Endodermal cell (in vitro differentiated cells): ENCODE results near the gene TBX18. TPM values are rescaled to one million over a fixed set of nuclear protein-coding genes. Genes with fewer than 3 reads are reported as not detected.

Source experiments
- DNase-seq: peaks from one replicate; pipeline ENCODE4 v3.0.0-alpha.2; 2017
- H3K27ac ChIP-seq: 2 replicates; pipeline ENCODE4 v1.5.1; 2013; ENCODE audit warnings: mild to moderate bottlenecking, low read depth, low read length, moderate library complexity
- H3K27me3 ChIP-seq: 2 replicates; pipeline ENCODE4 v1.6.1; 2013; ENCODE audit warnings: mild to moderate bottlenecking, low read length, moderate library complexity; ENCODE audit not compliant: insufficient read depth, control insufficient read depth, poor library complexity, severe bottlenecking
- H3K36me3 ChIP-seq: 2 replicates; pipeline ENCODE4 v1.7.0; 2013; ENCODE audit warnings: mild to moderate bottlenecking, low read length, moderate library complexity; ENCODE audit not compliant: control insufficient read depth, insufficient read depth
- H3K4me1 ChIP-seq: one replicate; pipeline ENCODE4 v1.7.0; 2013; ENCODE audit warnings: low read length; ENCODE audit not compliant: control insufficient read depth, insufficient read depth
- H3K4me3 ChIP-seq: 2 replicates; pipeline ENCODE4 v1.5.1; 2013; ENCODE audit warnings: mild to moderate bottlenecking, low read length, moderate library complexity
- H3K9ac ChIP-seq: 2 replicates; pipeline ENCODE4 v1.6.1; 2013; ENCODE audit warnings: mild to moderate bottlenecking, low read length, moderate library complexity; ENCODE audit not compliant: poor library complexity, severe bottlenecking; ENCODE audit errors: extremely low read depth
- H3K9me3 ChIP-seq: 2 replicates; pipeline ENCODE4 v1.6.1; 2013; ENCODE audit warnings: mild to moderate bottlenecking, low read length, moderate library complexity; ENCODE audit not compliant: control insufficient read depth
- H3K27ac Mint-ChIP-seq: 2 replicates; pipeline ENCODE4 v1.8.0; 2020; ENCODE audit warnings: mixed read lengths
- H3K27me3 Mint-ChIP-seq: 2 replicates; pipeline ENCODE4 v1.8.0; 2021; ENCODE audit warnings: mild to moderate bottlenecking, mixed read lengths; ENCODE audit not compliant: insufficient read depth
- H3K36me3 Mint-ChIP-seq: 2 replicates; pipeline ENCODE4 v1.8.0; 2020; ENCODE audit warnings: low read depth, mixed read lengths
- H3K4me1 Mint-ChIP-seq: 2 replicates; pipeline ENCODE4 v1.8.0; 2020; ENCODE audit warnings: mixed read lengths
- H3K4me3 Mint-ChIP-seq: 2 replicates; pipeline ENCODE4 v1.8.0; 2020; ENCODE audit warnings: mild to moderate bottlenecking, moderate library complexity, mixed read lengths
- H3K9me3 Mint-ChIP-seq: 2 replicates; pipeline ENCODE4 v1.8.0; 2020; ENCODE audit warnings: mild to moderate bottlenecking, mixed read lengths
- CTCF ChIP-seq: fragments of 200-600 bp; sonication (generic); conservative IDR thresholded peaks from 2 replicates; pipeline ENCODE4 v1.5.0; 2021; ENCODE audit warnings: antibody characterized with exemption, mild to moderate bottlenecking
- WGBS, 2 experiments: methylation state at CpG; one replicate each; pipeline versions ENCODE4 v1.1.5 to v1.1.7; 2013; ENCODE audit warnings: missing lambda C conversion rate in 2 of 2, mixed read lengths in 1 of 2; ENCODE audit not compliant: insufficient coverage in 1 of 2, insufficient read length in 1 of 2; 5-methylcytosine and 5-hydroxymethylcytosine counted together
- total RNA-seq, 2 donors: library from RNA; stranded (reverse); fragmentation: NEBNext Ultra II Directional in 1 of 2; extraction: Animal tissue kit (Norgen Biotek cat#: 25700) in 1 of 2; gene quantifications; 2 replicates in 1 of 2; 3 replicates in 1 of 2; pipeline ENCODE4 v1.2.1, GENCODE V29; 2021

TBX18 gene
- total RNA-seq, 2 donors from 2014 or later, result 1.3 to 2.3 TPM

DNA sequence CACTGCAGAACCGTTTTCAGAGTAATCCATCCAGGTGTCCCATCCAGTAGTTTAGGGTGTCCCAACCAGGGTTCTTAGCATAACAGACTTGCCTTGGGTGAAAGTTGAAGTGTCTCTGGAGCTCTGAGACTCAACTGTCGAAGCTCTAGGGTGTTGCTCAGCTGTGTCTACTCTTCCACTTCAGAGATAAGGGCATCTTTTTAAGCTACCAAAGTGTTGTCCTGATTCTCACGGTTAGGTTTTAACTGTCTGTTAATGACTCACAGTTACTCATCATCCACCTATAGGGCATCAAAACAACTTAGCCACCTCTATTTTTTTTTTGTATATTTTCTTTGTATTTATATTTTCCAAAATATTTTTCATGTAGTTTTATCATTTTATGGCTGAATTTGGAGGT is 36.9 kb upstream of the TBX18 start:
- H3K4me3 ChIP-seq, result no peak overlapping the region
- no peak overlapping the region for H3K4me3 Mint-ChIP-seq

DNA sequence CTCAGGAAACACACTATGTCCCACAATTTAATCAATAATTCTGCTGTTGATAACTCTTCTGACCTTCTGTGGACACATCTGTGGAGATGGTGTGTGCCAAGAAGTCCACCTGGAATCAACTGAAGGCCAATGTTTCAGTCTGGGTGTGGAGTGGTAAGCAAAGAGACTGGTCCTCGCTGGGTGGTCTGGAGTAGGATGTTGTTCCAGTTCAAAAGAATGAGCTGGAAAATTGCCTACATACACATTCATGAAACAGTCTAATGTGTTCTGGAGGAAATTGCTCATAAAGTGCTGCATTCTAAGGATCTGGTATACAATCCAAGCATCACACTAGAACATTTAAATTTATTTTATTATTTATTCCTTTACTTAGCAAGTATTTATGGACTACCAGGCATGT is 33.9 kb upstream of the TBX18 start:
- no peaks in the 10 kb centered on the region for H3K27me3 ChIP-seq
- Mint-ChIP-seq H3K9me3 (peaks cover 8% of the 10 kb centered on the region), H3K4me1 (no peaks in the 10 kb centered on the region), H3K27ac (no peak overlapping the region), H3K36me3 (no peaks in the 10 kb centered on the region), H3K27me3 (peaks cover 4% of the 10 kb centered on the region), H3K4me3 (no peak overlapping the region)
- H3K4me1 ChIP-seq, result no peaks in the 10 kb centered on the region
- no peak overlapping the region for H3K4me3 ChIP-seq
- H3K36me3 ChIP-seq, result no peaks in the 10 kb centered on the region
- H3K9me3 ChIP-seq, result no peaks in the 10 kb centered on the region
- 86% methylated on average over 1 of the region's 1 CpG; no CpG with 5 or more reads in 1 of the 2 experiments for WGBS, 2 experiments
- no peak for DNase-seq
- H3K9ac ChIP-seq, result no peak overlapping the region
- no peak for TF ChIP-seq CTCF
- no peak overlapping the region for H3K27ac ChIP-seq

More for the DNA sequence above, 36.9 kb upstream of the TBX18 start:
- H3K9ac ChIP-seq, result no peak overlapping the region
- H3K9me3 ChIP-seq, result no peaks in the 10 kb centered on the region
- WGBS, 2 experiments, result 89 to 91% methylated on average over 2 to 3 of the region's 3 CpGs
- H3K27me3 ChIP-seq, result no peaks in the 10 kb centered on the region
- Mint-ChIP-seq H3K27me3 (peaks cover 4% of the 10 kb centered on the region), H3K4me1 (no peaks in the 10 kb centered on the region), H3K9me3 (peaks cover 7% of the 10 kb centered on the region), H3K27ac (no peak overlapping the region), H3K36me3 (no peaks in the 10 kb centered on the region)
- no peak for DNase-seq
- no peak overlapping the region for H3K27ac ChIP-seq
- no peaks in the 10 kb centered on the region for H3K36me3 ChIP-seq
- TF ChIP-seq CTCF, result no peak
- H3K4me1 ChIP-seq, result no peaks in the 10 kb centered on the region

DNA sequence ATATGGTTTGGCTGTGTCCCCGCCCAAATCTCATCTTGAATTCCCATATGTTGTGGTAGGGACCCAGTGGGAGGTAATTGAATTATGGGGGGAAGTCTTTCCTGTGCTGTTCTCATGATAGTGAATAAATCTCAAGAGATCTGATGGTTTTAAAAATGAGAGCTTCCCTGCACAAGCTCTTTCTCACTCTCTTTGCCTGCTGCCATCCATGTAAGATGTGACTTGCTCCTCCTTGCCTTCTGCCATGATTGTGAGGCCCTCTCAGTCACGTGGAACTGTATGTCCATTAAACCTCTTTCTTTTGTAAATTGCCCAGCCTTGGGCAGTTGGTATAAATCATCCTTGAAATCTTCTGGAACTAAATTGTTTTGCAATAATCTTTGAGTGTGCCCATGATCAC is 31.9 kb upstream of the TBX18 start:
- Histone ChIP-seq H3K9me3 (no peaks in the 10 kb centered on the region), H3K27me3 (no peaks in the 10 kb centered on the region), H3K4me1 (no peaks in the 10 kb centered on the region), H3K9ac (no peak overlapping the region), H3K27ac (no peak overlapping the region), H3K36me3 (no peaks in the 10 kb centered on the region), H3K4me3 (no peak overlapping the region)
- H3K27ac Mint-ChIP-seq, result no peak overlapping the region
- TF ChIP-seq CTCF, result no peak
- H3K9me3 Mint-ChIP-seq, result peaks cover 8% of the 10 kb centered on the region
- H3K36me3 Mint-ChIP-seq, result no peaks in the 10 kb centered on the region
- peaks cover 4% of the 10 kb centered on the region for H3K27me3 Mint-ChIP-seq
- 77% methylated on average over 2 of the region's 2 CpGs; no CpG with 5 or more reads in 1 of the 2 experiments for WGBS, 2 experiments
- no peak for DNase-seq
- no peak overlapping the region for H3K4me3 Mint-ChIP-seq
- H3K4me1 Mint-ChIP-seq, result no peaks in the 10 kb centered on the region
